GM12878 (cell line): ENCODE results near the gene CACNG1. TPM values are rescaled to one million over a fixed set of nuclear protein-coding genes. Genes with fewer than 3 reads are reported as not detected.

Experiments used
- ATAC-seq: fragments of 200-7000 bp; cut with Tn5 transposase; 3 replicates; pipeline ENCODE4 v1.9.1; 2020; ENCODE audit warnings: mild to moderate bottlenecking, moderate library complexity
- BruUV-seq: library from RNA; stranded (reverse); fragments of 400-500 nt; replicated peaks from 2 replicates; lab custom pipeline; 2021; lab: Mats Ljungman, UMichigan
- CTCF ChIA-PET: fragments of 300-600 bp; sonication (Branson Sonifier 250); formaldehyde crosslinking; extraction: SDS; loops from one replicate; lab custom pipeline; 2021; ENCODE audit warnings: inconsistent platforms; lab: Yijun Ruan, JAX
- POLR2A ChIA-PET: fragments of 350-600 bp; formaldehyde crosslinking; extraction: SDS; loops from one replicate; lab custom pipeline; 2021; ENCODE audit warnings: inconsistent platforms; lab: Charles Lee
- RAD21 ChIA-PET: fragments of 300-600 bp; sonication (Branson Sonifier 250); formaldehyde crosslinking; loops from one replicate; lab custom pipeline; 2023; ENCODE audit warnings: antibody characterized with exemption; ENCODE audit not compliant: unreplicated experiment; lab: Charles Lee
- SMC1A ChIA-PET: fragments of 300-600 bp; sonication (Branson Sonifier 250); formaldehyde crosslinking; loops from one replicate; lab custom pipeline; 2023; ENCODE audit not compliant: unreplicated experiment, uncharacterized antibody; lab: Charles Lee
- DNase-seq: peaks from one replicate; pipeline ENCODE4 v3.0.0-alpha.2; 2011; ENCODE audit warnings: low read depth, low spot score
- FAIRE-seq: peaks from 3 replicates; lab custom pipeline; 2011; peaks lifted over from hg19 to GRCh38; lab: Jason Lieb, UNC
- H2AFZ ChIP-seq: 2 replicates; pipeline ENCODE4 v1.6.0; 2011; ENCODE audit warnings: low read depth, low read length, control low read depth; ENCODE audit not compliant: control insufficient read depth
- H3K27ac ChIP-seq: 2 replicates; pipeline ENCODE4 v1.5.1; 2011; ENCODE audit warnings: control low read depth; ENCODE audit not compliant: control insufficient read depth, insufficient read depth
- H3K27me3 ChIP-seq, 2 experiments: replicated peaks in 1 of 2; 2 replicates each; pipeline versions ENCODE4 v1.6.0 to v1.6.1; 2011; ENCODE audit warnings: low read length in 1 of 2; ENCODE audit not compliant: control insufficient read depth in 2 of 2, insufficient read depth in 2 of 2
- H3K36me3 ChIP-seq, 2 experiments: 2 replicates each; pipeline ENCODE4 v1.5.1; 2011; ENCODE audit warnings: low read length in 1 of 2; ENCODE audit not compliant: control insufficient read depth in 2 of 2, insufficient read depth in 2 of 2
- H3K4me1 ChIP-seq: 2 replicates; pipeline ENCODE4 v1.6.1; 2011; ENCODE audit warnings: mild to moderate bottlenecking, low read length, moderate library complexity, mixed read lengths; ENCODE audit not compliant: control insufficient read depth, insufficient read depth
- H3K4me2 ChIP-seq: 2 replicates; pipeline ENCODE4 v1.6.0; 2011; ENCODE audit warnings: control low read depth; ENCODE audit not compliant: control insufficient read depth, insufficient read depth
- H3K4me3 ChIP-seq: fragments of 200-600 bp; sonication (generic); 2 replicates; pipeline ENCODE4 v1.5.1; 2016
- H3K79me2 ChIP-seq: 2 replicates; pipeline ENCODE4 v1.6.0; 2011; ENCODE audit warnings: low read length; ENCODE audit not compliant: control insufficient read depth, insufficient read depth
- H3K9ac ChIP-seq: 2 replicates; pipeline ENCODE4 v1.8.0; 2011; ENCODE audit warnings: low read length, control low read depth, mixed read lengths; ENCODE audit not compliant: control insufficient read depth, insufficient read depth
- H3K9me3 ChIP-seq: replicated peaks from 3 replicates; pipeline ENCODE4 v1.5.1; 2011; ENCODE audit warnings: mild to moderate bottlenecking, low read length; ENCODE audit not compliant: control insufficient read depth, insufficient read depth
- H4K20me1 ChIP-seq: 2 replicates; pipeline ENCODE4 v1.6.0; 2011; ENCODE audit not compliant: control insufficient read depth, insufficient read depth
- BMI1 ChIP-seq: fragments of 450-650 bp; IDR thresholded peaks from 2 replicates; pipeline ENCODE4 v1.6.1; 2016; ENCODE audit warnings: mild to moderate bottlenecking, moderate library complexity, borderline replicate concordance
- CHD1 ChIP-seq: IDR thresholded peaks from 2 replicates; pipeline ENCODE4 v1.6.1; 2012; ENCODE audit warnings: low read depth, low read length, improper control_type of control experiment
- CHD4 ChIP-seq: fragments of 200-600 bp; sonication (generic); IDR thresholded peaks from 2 replicates; pipeline ENCODE4 v1.6.1; 2016; ENCODE audit warnings: mild to moderate bottlenecking
- IKZF1 ChIP-seq: fragments of 450-650 bp; conservative IDR thresholded peaks from 2 replicates; pipeline ENCODE4 v1.6.1; 2017; ENCODE audit warnings: antibody characterized with exemption, mild to moderate bottlenecking
- MTA3 ChIP-seq: IDR thresholded peaks from 2 replicates; pipeline ENCODE4 v1.6.1; 2012; ENCODE audit warnings: low read length, inconsistent platforms, borderline replicate concordance
- POU2F2 ChIP-seq: IDR thresholded peaks from 3 replicates; pipeline ENCODE4 v1.6.1; 2011; ENCODE audit warnings: low read depth, mild to moderate bottlenecking, low read length, borderline replicate concordance
- SRF ChIP-seq, 2 experiments: IDR thresholded peaks; 2 replicates each; pipeline ENCODE4 v1.6.1; 2011; ENCODE audit warnings: low read depth in 2 of 2, low read length in 2 of 2, mild to moderate bottlenecking in 1 of 2, moderate library complexity in 1 of 2
- YBX1 ChIP-seq: fragments of 450-650 bp; IDR thresholded peaks from 2 replicates; pipeline ENCODE4 v1.6.1; 2016; ENCODE audit warnings: antibody characterized with exemption
- ZNF217 ChIP-seq: fragments of 450-650 bp; IDR thresholded peaks from 2 replicates; pipeline ENCODE4 v1.6.1; 2017; ENCODE audit warnings: antibody characterized with exemption, mild to moderate bottlenecking
- WGBS: methylation state at CpG from one replicate; pipeline ENCODE4 v1.1.6; 2016; ENCODE audit warnings: low lambda C conversion rate; ENCODE audit not compliant: insufficient replicate concordance, insufficient coverage; ENCODE audit errors: missing lambda C conversion rate; 5-methylcytosine and 5-hydroxymethylcytosine counted together
- in situ Hi-C: fragments of 300-500 bp; cut with MboI; formaldehyde crosslinking; loops from 9 replicates; pipeline ENCODE4 v1.14.3; 2018; ENCODE audit warnings: mixed read lengths
- intact Hi-C: fragments of 100-400 bp; cut with micrococcal nuclease; formaldehyde crosslinking; loops from one replicate; pipeline ENCODE4 v1.14.2; 2022; ENCODE audit not compliant: unreplicated experiment
- polyA plus RNA-seq, 11 experiments: library from polyadenylated mRNA; depleted of rRNA in 4 of 11; unstranded in 6 of 11; stranded (reverse) in 5 of 11; fragments of >200 nt; fragmentation: Nextera tagmentation in 4 of 11; fragmentation: Illumina TruSeq in 1 of 11; extraction: Ambion mirVana in 4 of 11; extraction: Trizol in 1 of 11; gene quantifications; 1 replicate in 1 of 11; 2 replicates in 10 of 11; pipeline versions ENCODE4 v1.2.1 to v1.2.3, GENCODE V29; 2011 to 2016; ENCODE audit warnings: inconsistent platforms in 2 of 11, missing spikeins in 2 of 11, low read depth in 1 of 11
- total RNA-seq, 4 experiments: library from RNA; depleted of rRNA in 3 of 4; stranded (reverse); fragments of >200 nt in 3 of 4; fragmentation: Illumina TruSeq in 1 of 4; extraction: Trizol in 1 of 4; gene quantifications; 2 replicates each; pipeline versions ENCODE4 v1.2.1 to v1.2.3, GENCODE V29; 2013 to 2021
- TF ChIP-seq, protein P1 (sequence below): fragments of 450-650 bp; IDR thresholded peaks from 2 replicates; pipeline ENCODE4 v1.6.1; 2016; ENCODE audit warnings: mild to moderate bottlenecking, moderate library complexity, borderline replicate concordance

Gene CACNG1
- total and polyA plus RNA-seq, 10 of the 15 experiments (the other 5 are each of a cell fraction or from before 2014, with no cell fraction given), result not detected

DNA sequence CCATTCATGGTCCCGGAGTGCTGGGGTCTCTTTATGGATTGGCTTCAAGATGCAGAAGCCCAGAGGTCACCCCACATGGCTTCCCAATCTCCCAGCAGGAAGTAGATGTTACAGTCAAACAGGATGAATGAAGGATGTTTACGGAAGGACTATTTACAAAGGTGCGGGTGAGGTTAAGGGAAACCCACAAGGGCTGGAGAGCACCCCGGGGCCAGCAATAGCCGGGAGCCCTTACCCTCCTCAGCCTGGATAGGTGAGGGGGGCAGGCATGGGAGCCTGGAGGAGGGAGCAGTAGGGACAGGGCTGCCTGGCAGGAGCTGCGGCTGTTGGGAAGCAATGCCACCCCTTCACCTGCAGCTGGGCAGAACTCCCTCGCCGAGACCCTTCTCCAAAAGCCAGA, 24.5 kb upstream of the CACNG1 start:
- no peak overlapping the region for H3K4me3 ChIP-seq
- no peak for ATAC-seq
- H3K27ac ChIP-seq, result no peak overlapping the region
- no peaks in the 10 kb centered on the region for H3K36me3 ChIP-seq
- no peaks in the 10 kb centered on the region for H4K20me1 ChIP-seq
- H3K79me2 ChIP-seq, result no peaks in the 10 kb centered on the region
- POLR2A ChIA-PET, result interaction anchor here (1.0 kb wide), 1 partner anchor 16 kb away, joined by 3 read pairs; no protein-coding TSS in a partner anchor
- no TSS peak for BruUV-seq
- TF ChIP-seq ZNF217 (no peak), BMI1 (no peak), YBX1 (no peak)
- TF ChIP-seq, all 136 proteins: peak for 0
- ChIA-PET SMC1A (interaction anchor here (1.0 kb wide), 1 partner anchor 62 kb away, joined by 4 read pairs; no protein-coding TSS in a partner anchor), CTCF (interaction anchor here (1.2 kb wide), 1 partner anchor 23 kb away, joined by 3 read pairs; no protein-coding TSS in a partner anchor), RAD21 (no interaction called here)
- Histone ChIP-seq H3K9me3 (no peaks in the 10 kb centered on the region), H2AFZ (no peak overlapping the region), H3K9ac (no peak overlapping the region), H3K4me1 (no peaks in the 10 kb centered on the region), H3K27me3 (no peaks in the 10 kb centered on the region), H3K4me2 (no peak overlapping the region)
- in situ Hi-C loops, result no loop called here
- 52% methylated on average over 8 of the region's 8 CpGs for WGBS
- DNase-seq (no peak), FAIRE-seq (no peak)
- intact Hi-C loops, result no loop called here

DNA sequence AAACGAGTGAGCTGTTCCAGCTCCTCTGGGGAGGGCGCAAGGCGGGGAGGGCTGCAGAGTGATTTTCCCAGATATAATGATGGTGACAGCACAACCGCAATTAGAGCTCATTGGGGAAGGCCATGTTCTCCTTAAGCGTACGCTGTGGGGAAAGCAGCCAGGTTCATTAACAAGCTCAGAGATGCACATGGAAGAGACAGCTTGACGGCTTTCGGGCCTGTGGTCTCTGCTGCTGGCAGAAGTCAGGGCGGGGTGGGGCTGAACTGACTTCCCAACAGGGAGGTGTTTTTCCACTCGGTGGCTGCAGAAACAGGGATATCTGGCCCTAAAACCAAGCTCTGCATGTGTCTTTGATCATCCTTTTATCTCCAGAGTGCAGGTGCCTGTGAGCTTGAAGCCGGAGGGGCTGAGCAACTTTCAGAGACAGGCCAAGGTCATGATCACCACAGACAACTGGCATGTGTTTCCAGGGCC, 24.0 kb upstream of the CACNG1 start:
- H3K4me1 ChIP-seq, result no peaks in the 10 kb centered on the region
- BruUV-seq, result no TSS peak
- no peaks in the 10 kb centered on the region for H4K20me1 ChIP-seq
- POLR2A ChIA-PET, result interaction anchor here (1.0 kb wide), 1 partner anchor 16 kb away, joined by 3 read pairs; no protein-coding TSS in a partner anchor
- DNase-seq (no peak), FAIRE-seq (no peak), ATAC-seq (no peak)
- no peak overlapping the region for H3K27ac ChIP-seq
- H3K27me3 ChIP-seq, result no peaks in the 10 kb centered on the region
- 66% methylated on average over 11 of the region's 11 CpGs for WGBS
- no peak overlapping the region for H3K4me3 ChIP-seq
- intact Hi-C loops, result no loop called here
- H3K79me2 ChIP-seq, result no peaks in the 10 kb centered on the region
- RAD21 ChIA-PET, result interaction anchor here (1.6 kb wide), 1 partner anchor 61 kb away, joined by 4 read pairs; no protein-coding TSS in a partner anchor
- no peaks in the 10 kb centered on the region for H3K36me3 ChIP-seq
- no peak overlapping the region for H3K4me2 ChIP-seq
- H2AFZ ChIP-seq, result no peak overlapping the region
- no peaks in the 10 kb centered on the region for H3K9me3 ChIP-seq
- SMC1A ChIA-PET, result interaction anchor here (1.0 kb wide), 1 partner anchor 62 kb away, joined by 4 read pairs; no protein-coding TSS in a partner anchor
- in situ Hi-C loops, result no loop called here
- CTCF ChIA-PET, result interaction anchor here (0.8 to 1.2 kb wide), 2 partner anchors 22 to 77 kb away, joined by 3 read pairs; no protein-coding TSS in a partner anchor
- no peak overlapping the region for H3K9ac ChIP-seq
- TF ChIP-seq CHD4 (no peak), POU2F2 (no peak), SRF (IDR thresholded peaks at IDR 0.05; ENCODE audit: low read depth in 2 of 2, low read length in 2 of 2) (no peak), MTA3 (no peak), ZNF217 (no peak), CHD1 (no peak), IKZF1 (no peak)
- TF ChIP-seq, protein P1, sequence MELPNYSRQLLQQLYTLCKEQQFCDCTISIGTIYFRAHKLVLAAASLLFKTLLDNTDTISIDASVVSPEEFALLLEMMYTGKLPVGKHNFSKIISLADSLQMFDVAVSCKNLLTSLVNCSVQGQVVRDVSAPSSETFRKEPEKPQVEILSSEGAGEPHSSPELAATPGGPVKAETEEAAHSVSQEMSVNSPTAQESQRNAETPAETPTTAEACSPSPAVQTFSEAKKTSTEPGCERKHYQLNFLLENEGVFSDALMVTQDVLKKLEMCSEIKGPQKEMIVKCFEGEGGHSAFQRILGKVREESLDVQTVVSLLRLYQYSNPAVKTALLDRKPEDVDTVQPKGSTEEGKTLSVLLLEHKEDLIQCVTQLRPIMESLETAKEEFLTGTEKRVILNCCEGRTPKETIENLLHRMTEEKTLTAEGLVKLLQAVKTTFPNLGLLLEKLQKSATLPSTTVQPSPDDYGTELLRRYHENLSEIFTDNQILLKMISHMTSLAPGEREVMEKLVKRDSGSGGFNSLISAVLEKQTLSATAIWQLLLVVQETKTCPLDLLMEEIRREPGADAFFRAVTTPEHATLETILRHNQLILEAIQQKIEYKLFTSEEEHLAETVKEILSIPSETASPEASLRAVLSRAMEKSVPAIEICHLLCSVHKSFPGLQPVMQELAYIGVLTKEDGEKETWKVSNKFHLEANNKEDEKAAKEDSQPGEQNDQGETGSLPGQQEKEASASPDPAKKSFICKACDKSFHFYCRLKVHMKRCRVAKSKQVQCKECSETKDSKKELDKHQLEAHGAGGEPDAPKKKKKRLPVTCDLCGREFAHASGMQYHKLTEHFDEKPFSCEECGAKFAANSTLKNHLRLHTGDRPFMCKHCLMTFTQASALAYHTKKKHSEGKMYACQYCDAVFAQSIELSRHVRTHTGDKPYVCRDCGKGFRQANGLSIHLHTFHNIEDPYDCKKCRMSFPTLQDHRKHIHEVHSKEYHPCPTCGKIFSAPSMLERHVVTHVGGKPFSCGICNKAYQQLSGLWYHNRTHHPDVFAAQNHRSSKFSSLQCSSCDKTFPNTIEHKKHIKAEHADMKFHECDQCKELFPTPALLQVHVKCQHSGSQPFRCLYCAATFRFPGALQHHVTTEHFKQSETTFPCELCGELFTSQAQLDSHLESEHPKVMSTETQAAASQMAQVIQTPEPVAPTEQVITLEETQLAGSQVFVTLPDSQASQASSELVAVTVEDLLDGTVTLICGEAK, result no peak
